Endothelial cell (in vitro differentiated cells): ENCODE measurements around the gene COG5. TPM values are rescaled to one million over a fixed set of nuclear protein-coding genes. Genes with fewer than 3 reads are reported as not detected.

Source experiments
- DNase-seq: peaks from one replicate; pipeline ENCODE4 v3.0.0; 2021; ENCODE audit warnings: low spot score
- H3K27ac Mint-ChIP-seq: one replicate; pipeline ENCODE4 v1.8.0; 2021; ENCODE audit warnings: mixed read lengths, inconsistent platforms; ENCODE audit not compliant: unreplicated experiment
- H3K27me3 Mint-ChIP-seq: one replicate; pipeline ENCODE4 v1.8.0; 2021; ENCODE audit warnings: mild to moderate bottlenecking, moderate library complexity, mixed read lengths, inconsistent platforms; ENCODE audit not compliant: unreplicated experiment
- H3K36me3 Mint-ChIP-seq: one replicate; pipeline ENCODE4 v1.8.0; 2021; ENCODE audit warnings: mild to moderate bottlenecking, low read depth, mixed read lengths, inconsistent platforms; ENCODE audit not compliant: unreplicated experiment
- H3K4me1 Mint-ChIP-seq: one replicate; pipeline ENCODE4 v1.8.0; 2021; ENCODE audit warnings: mild to moderate bottlenecking, mixed read lengths, inconsistent platforms; ENCODE audit not compliant: unreplicated experiment
- H3K4me3 Mint-ChIP-seq: one replicate; pipeline ENCODE4 v1.8.0; 2021; ENCODE audit warnings: mild to moderate bottlenecking, mixed read lengths, inconsistent platforms; ENCODE audit not compliant: unreplicated experiment
- H3K9me3 Mint-ChIP-seq: one replicate; pipeline ENCODE4 v1.8.0; 2021; ENCODE audit warnings: mixed read lengths, inconsistent platforms; ENCODE audit not compliant: unreplicated experiment
- total RNA-seq: library from RNA; stranded (reverse); fragmentation: NEBNext Ultra II Directional; extraction: Animal tissue kit (Norgen Biotek cat#: 25700); gene quantifications from one replicate; pipeline ENCODE4 v1.2.1, GENCODE V29; 2021; ENCODE audit not compliant: unreplicated experiment
- TF ChIP-seq, protein P1 (sequence below): fragments of 200-600 bp; sonication (generic); IDR thresholded peaks from one replicate; pipeline ENCODE4 v1.5.0; 2021; ENCODE audit warnings: antibody characterized with exemption; ENCODE audit not compliant: unreplicated experiment

Gene COG5
- total RNA-seq, 1 donor from 2014 or later, result 26.7 TPM

DNA sequence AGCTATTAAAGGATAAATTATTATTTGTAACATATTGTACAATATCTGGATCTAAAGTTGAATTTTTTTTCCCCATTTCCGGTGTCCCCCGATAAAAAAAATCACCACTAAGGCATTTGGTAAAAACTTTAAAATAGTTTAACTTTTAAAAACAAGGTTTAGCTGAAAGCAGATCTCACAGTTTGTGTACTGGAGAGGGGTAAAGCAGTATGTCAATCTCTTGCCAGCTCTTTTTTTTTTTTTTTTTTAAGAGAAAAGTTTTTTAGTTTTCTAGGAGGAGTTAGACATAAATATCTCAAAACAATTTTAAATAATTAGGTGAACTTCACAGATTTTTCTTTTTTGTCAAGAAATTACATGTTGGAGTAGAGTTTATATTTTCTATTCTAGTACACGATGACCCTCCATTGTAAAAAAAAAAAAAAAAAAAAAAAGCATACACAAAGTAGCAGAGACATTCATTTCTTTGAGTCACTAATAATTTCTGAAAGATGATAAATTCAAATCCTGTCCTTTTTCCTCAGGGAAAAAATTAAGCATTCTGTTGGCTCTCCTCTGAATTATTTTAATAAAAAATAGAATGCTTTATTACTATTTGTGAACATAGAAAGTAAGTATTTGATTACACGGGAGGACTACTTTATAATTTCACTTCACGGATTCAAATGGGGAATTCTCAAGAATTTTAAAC lies 396.8 kb downstream of the COG5 start:
- Mint-ChIP-seq H3K36me3 (peaks cover 10% of the 10 kb centered on the region), H3K27me3 (peaks cover 19% of the 10 kb centered on the region), H3K4me3 (peak overlapping the region; percentile 100), H3K9me3 (peaks cover 6% of the 10 kb centered on the region), H3K4me1 (peaks cover 25% of the 10 kb centered on the region), H3K27ac (peak overlapping the region; percentile 100)
- no peak for DNase-seq
- TF ChIP-seq, protein P1, sequence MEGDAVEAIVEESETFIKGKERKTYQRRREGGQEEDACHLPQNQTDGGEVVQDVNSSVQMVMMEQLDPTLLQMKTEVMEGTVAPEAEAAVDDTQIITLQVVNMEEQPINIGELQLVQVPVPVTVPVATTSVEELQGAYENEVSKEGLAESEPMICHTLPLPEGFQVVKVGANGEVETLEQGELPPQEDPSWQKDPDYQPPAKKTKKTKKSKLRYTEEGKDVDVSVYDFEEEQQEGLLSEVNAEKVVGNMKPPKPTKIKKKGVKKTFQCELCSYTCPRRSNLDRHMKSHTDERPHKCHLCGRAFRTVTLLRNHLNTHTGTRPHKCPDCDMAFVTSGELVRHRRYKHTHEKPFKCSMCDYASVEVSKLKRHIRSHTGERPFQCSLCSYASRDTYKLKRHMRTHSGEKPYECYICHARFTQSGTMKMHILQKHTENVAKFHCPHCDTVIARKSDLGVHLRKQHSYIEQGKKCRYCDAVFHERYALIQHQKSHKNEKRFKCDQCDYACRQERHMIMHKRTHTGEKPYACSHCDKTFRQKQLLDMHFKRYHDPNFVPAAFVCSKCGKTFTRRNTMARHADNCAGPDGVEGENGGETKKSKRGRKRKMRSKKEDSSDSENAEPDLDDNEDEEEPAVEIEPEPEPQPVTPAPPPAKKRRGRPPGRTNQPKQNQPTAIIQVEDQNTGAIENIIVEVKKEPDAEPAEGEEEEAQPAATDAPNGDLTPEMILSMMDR, result no peak

DNA sequence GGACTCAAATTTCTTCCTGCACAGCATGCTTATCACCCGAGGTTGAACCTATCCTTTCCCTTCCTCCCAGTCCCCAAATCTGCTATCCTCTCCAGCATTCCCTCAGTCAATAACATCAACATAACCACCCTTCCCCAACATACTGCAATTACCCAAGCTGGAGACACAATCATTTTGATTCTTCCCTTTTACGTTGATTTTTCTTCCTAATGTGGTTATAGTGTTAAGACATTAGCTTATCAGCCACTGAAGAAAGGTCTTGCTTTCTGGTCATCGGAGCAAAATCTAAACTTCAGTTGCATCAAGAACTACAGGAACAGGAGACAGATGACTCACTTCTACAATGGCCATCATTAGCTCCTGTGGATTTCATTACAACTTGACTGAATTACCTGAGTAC lies 398.4 kb downstream of the COG5 start:
- DNase-seq, result no peak
- peaks cover 17% of the 10 kb centered on the region for H3K27me3 Mint-ChIP-seq
- peaks cover 23% of the 10 kb centered on the region for H3K4me1 Mint-ChIP-seq
- H3K27ac Mint-ChIP-seq, result no peak overlapping the region
- TF ChIP-seq, protein P1, result no peak
- peaks cover 10% of the 10 kb centered on the region for H3K36me3 Mint-ChIP-seq
- H3K9me3 Mint-ChIP-seq, result peaks cover 6% of the 10 kb centered on the region
- no peak overlapping the region for H3K4me3 Mint-ChIP-seq

DNA sequence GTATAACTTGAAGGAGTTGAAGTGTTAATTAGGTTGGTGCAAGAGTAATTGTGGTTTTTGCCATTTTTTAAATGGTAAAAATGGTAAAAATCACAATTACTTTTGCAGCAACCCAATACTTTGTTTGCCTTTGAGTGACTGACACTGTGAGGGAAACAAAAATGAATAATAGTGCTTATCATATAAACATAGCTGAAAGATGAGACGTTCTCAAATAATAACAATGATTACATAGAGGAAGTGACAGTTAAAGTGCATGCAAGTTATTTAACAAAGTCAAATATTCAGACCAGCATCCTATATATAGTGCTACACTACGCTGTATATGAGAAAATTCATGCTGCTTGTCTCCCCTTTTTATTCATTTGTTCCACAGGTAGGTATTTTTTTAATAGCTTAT lies 399.6 kb downstream of the COG5 start:
- H3K4me3 Mint-ChIP-seq, result no peak overlapping the region
- H3K27ac Mint-ChIP-seq, result no peak overlapping the region
- TF ChIP-seq, protein P1, result no peak
- H3K4me1 Mint-ChIP-seq, result peaks cover 23% of the 10 kb centered on the region
- peaks cover 10% of the 10 kb centered on the region for H3K36me3 Mint-ChIP-seq
- DNase-seq, result no peak
- peaks cover 15% of the 10 kb centered on the region for H3K27me3 Mint-ChIP-seq
- peaks cover 6% of the 10 kb centered on the region for H3K9me3 Mint-ChIP-seq

DNA sequence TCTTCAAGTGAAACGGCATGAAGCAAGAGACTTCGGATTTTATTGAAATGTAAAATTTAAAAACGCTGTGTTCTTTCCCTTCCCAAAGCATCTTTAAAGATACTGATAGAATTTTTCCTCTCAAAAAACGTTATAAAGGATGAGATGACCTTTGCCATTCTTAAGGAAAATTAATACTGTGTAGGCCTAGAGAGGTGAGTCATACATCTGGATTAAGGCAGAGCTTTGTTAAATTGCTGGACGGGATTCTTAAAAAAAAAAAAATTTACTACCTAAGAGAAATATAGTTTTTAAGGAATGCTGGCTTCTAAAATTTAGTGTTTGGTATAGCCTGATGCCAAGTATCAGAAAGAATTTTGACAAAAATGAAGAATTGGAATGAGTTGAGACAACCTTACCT lies 401.2 kb downstream of the COG5 start:
- H3K4me3 Mint-ChIP-seq, result no peak overlapping the region
- TF ChIP-seq, protein P1, result no peak

DNA sequence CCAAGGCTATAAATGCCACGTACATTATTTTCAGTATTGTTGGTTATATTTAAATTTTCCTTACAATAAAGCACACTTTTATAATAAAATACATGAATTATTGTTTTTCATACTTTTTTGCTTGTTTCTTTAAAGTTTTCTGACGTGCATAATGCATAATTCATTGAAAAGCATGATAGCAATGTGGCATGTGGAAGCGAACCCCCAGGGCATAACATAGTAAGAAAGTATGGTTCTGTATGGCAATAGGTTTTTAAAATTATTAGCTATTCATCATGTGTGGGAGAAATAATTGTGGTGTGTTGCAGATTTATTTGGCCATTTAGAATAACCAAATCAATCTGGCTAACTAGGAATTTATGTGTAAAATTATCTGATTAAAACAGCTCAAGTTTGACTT lies 402.3 kb downstream of the COG5 start:
- TF ChIP-seq, protein P1, result no peak
- Mint-ChIP-seq H3K4me3 (no peak overlapping the region), H3K4me1 (peaks cover 6% of the 10 kb centered on the region), H3K27ac (no peak overlapping the region), H3K36me3 (peaks cover 5% of the 10 kb centered on the region), H3K27me3 (no peaks in the 10 kb centered on the region), H3K9me3 (no peaks in the 10 kb centered on the region)
- no peak for DNase-seq

More for the DNA sequence above, 401.2 kb downstream of the COG5 start:
- peaks cover 1% of the 10 kb centered on the region for H3K36me3 Mint-ChIP-seq
- peaks cover 10% of the 10 kb centered on the region for H3K4me1 Mint-ChIP-seq
- no peak overlapping the region for H3K27ac Mint-ChIP-seq
- peaks cover under 1% of the 10 kb centered on the region for H3K27me3 Mint-ChIP-seq
- DNase-seq, result no peak
- no peaks in the 10 kb centered on the region for H3K9me3 Mint-ChIP-seq
